H1 (cell line): ENCODE data around the gene MAK. TPM values are rescaled to one million over a fixed set of nuclear protein-coding genes. Genes with fewer than 3 reads are reported as not detected.

Experiments used
- CTCF ChIA-PET: fragments of 300-600 bp; sonication (Branson Sonifier 250); formaldehyde crosslinking; loops from one replicate; lab custom pipeline; 2021; ENCODE audit not compliant: partially characterized antibody; lab: Charles Lee
- POLR2A ChIA-PET: fragments of 300-600 bp; sonication (Branson Sonifier 250); formaldehyde crosslinking; loops from one replicate; lab custom pipeline; 2021; ENCODE audit warnings: inconsistent platforms; ENCODE audit not compliant: partially characterized antibody; lab: Charles Lee
- DNase-seq, 2 experiments: peaks; one replicate each; pipeline versions ENCODE4 v3.0.0 to v3.0.0-alpha.2; 2010 to 2022; ENCODE audit warnings: low spot score in 2 of 2, low read depth in 1 of 2, mixed read lengths in 1 of 2
- FAIRE-seq: peaks from 2 replicates; lab custom pipeline; 2011; peaks lifted over from hg19 to GRCh38; lab: Jason Lieb, UNC
- H2AFZ ChIP-seq: 2 replicates; pipeline ENCODE4 v1.8.1; 2012; ENCODE audit warnings: low read length, inconsistent platforms
- H2AK5ac ChIP-seq: 2 replicates; pipeline ENCODE4 v1.6.1; 2013; ENCODE audit warnings: low read depth, low read length
- H2BK120ac ChIP-seq: replicated peaks from 2 replicates; pipeline ENCODE3; 2013; ENCODE audit warnings: low read depth, low read length, inconsistent platforms
- H2BK12ac ChIP-seq: 2 replicates; pipeline ENCODE4 v1.6.1; 2013; ENCODE audit warnings: low read depth, low read length
- H2BK15ac ChIP-seq: 2 replicates; pipeline ENCODE4 v1.6.1; 2013; ENCODE audit warnings: low read length
- H2BK20ac ChIP-seq: 2 replicates; pipeline ENCODE4 v1.6.1; 2013; ENCODE audit warnings: low read length
- H2BK5ac ChIP-seq: 2 replicates; pipeline ENCODE4 v1.6.1; 2013; ENCODE audit warnings: low read depth, low read length
- H3K14ac ChIP-seq: 2 replicates; pipeline ENCODE4 v1.6.1; 2013; ENCODE audit warnings: inconsistent platforms; ENCODE audit not compliant: insufficient read length
- H3K18ac ChIP-seq: 2 replicates; pipeline ENCODE4 v1.6.1; 2013; ENCODE audit warnings: low read length; ENCODE audit errors: extremely low read depth
- H3K23ac ChIP-seq: 2 replicates; pipeline ENCODE4 v1.6.1; 2013; ENCODE audit warnings: inconsistent platforms; ENCODE audit not compliant: insufficient read length
- H3K23me2 ChIP-seq: 2 replicates; pipeline ENCODE4 v1.6.1; 2013; ENCODE audit warnings: low read depth, low read length
- H3K27ac ChIP-seq: 2 replicates; pipeline ENCODE4 v1.6.1; 2011; ENCODE audit warnings: low read depth, low read length, inconsistent platforms
- H3K27me3 ChIP-seq, 4 experiments: replicated peaks in 1 of 4; 1 replicate in 1 of 4; 2 replicates in 3 of 4; pipeline versions ENCODE4 v1.6.1 to v1.8.1; 2011 to 2013; ENCODE audit warnings: low read length in 3 of 4, mild to moderate bottlenecking in 3 of 4, inconsistent platforms in 2 of 4, mixed read lengths in 2 of 4, moderate library complexity in 1 of 4; ENCODE audit not compliant: control insufficient read depth in 3 of 4, insufficient read depth in 3 of 4; ENCODE audit errors: extremely low read depth in 1 of 4
- H3K36me3 ChIP-seq, 4 experiments: 2 replicates each; pipeline versions ENCODE4 v1.6.1 to v1.8.1; 2011 to 2013; ENCODE audit warnings: mild to moderate bottlenecking in 4 of 4, low read length in 3 of 4, moderate library complexity in 2 of 4, control low read depth in 1 of 4, inconsistent platforms in 1 of 4; ENCODE audit not compliant: insufficient read depth in 4 of 4, control insufficient read depth in 2 of 4
- H3K4ac ChIP-seq: replicated peaks from 2 replicates; pipeline ENCODE3; 2013; ENCODE audit warnings: low read length, low read depth, mixed read lengths, inconsistent platforms; ENCODE audit not compliant: insufficient read length
- H3K4me1 ChIP-seq, 4 experiments: replicated peaks in 1 of 4; 1 replicate in 1 of 4; 2 replicates in 3 of 4; pipeline versions ENCODE4 v1.6.1 to v1.8.1; 2011 to 2013; ENCODE audit warnings: low read length in 3 of 4, inconsistent platforms in 2 of 4, mixed read lengths in 1 of 4; ENCODE audit not compliant: insufficient read depth in 4 of 4, control insufficient read depth in 3 of 4
- H3K4me2 ChIP-seq, 2 experiments: 2 replicates each; pipeline versions ENCODE4 v1.6.1 to v1.8.1; 2011 to 2013; ENCODE audit warnings: low read depth in 2 of 2, low read length in 2 of 2, control low read depth in 1 of 2, inconsistent platforms in 1 of 2, mild to moderate bottlenecking in 1 of 2; ENCODE audit not compliant: insufficient read depth in 1 of 2
- H3K4me3 ChIP-seq, 4 experiments: fragments of 200-600, 300-600 bp in 1 of 4; sonication (generic), shearing (Covaris generic), sonication (Bioruptor Twin) in 1 of 4; 2 replicates each; pipeline versions ENCODE4 v1.5.1 to v1.8.1; 2011 to 2016; ENCODE audit warnings: low read length in 4 of 4, low read depth in 3 of 4, control low read depth in 2 of 4, inconsistent platforms in 2 of 4, mild to moderate bottlenecking in 2 of 4, mixed read lengths in 1 of 4, moderate library complexity in 1 of 4; ENCODE audit not compliant: insufficient read depth in 2 of 4; ENCODE audit errors: extremely low read depth in 1 of 4
- H3K56ac ChIP-seq: replicated peaks from 2 replicates; pipeline ENCODE3; 2013; ENCODE audit warnings: low read depth, mild to moderate bottlenecking, mixed read lengths, low read length, inconsistent platforms; ENCODE audit not compliant: insufficient read length
- H3K79me1 ChIP-seq: 2 replicates; pipeline ENCODE4 v1.6.1; 2013; ENCODE audit warnings: low read depth, low read length, control low read depth
- H3K79me2 ChIP-seq, 2 experiments: 2 replicates each; pipeline versions ENCODE4 v1.6.1 to v1.8.1; 2012 to 2013; ENCODE audit warnings: low read length in 2 of 2, mild to moderate bottlenecking in 2 of 2, inconsistent platforms in 1 of 2; ENCODE audit not compliant: insufficient read depth in 2 of 2, control insufficient read depth in 1 of 2
- H3K9ac ChIP-seq, 4 experiments: replicated peaks in 1 of 4; 1 replicate in 1 of 4; 2 replicates in 3 of 4; pipeline versions ENCODE4 v1.6.1 to v1.8.1; 2011 to 2013; ENCODE audit warnings: low read depth in 3 of 4, low read length in 3 of 4, control low read depth in 2 of 4, mild to moderate bottlenecking in 2 of 4, moderate library complexity in 2 of 4, inconsistent platforms in 1 of 4; ENCODE audit errors: extremely low read depth in 1 of 4
- H3K9me3 ChIP-seq, 2 experiments: 2 replicates each; pipeline versions ENCODE4 v1.6.1 to v1.8.1; 2012 to 2013; ENCODE audit warnings: mild to moderate bottlenecking in 2 of 2, moderate library complexity in 2 of 2, control low read depth in 1 of 2, inconsistent platforms in 1 of 2, low read depth in 1 of 2, low read length in 1 of 2, mixed read lengths in 1 of 2; ENCODE audit not compliant: insufficient read depth in 2 of 2
- H4K20me1 ChIP-seq, 2 experiments: replicated peaks in 1 of 2; 2 replicates each; pipeline versions ENCODE3 to v1.8.1; 2011 to 2013; ENCODE audit warnings: inconsistent platforms in 2 of 2, low read length in 2 of 2, mild to moderate bottlenecking in 1 of 2; ENCODE audit not compliant: insufficient read depth in 2 of 2, control insufficient read depth in 1 of 2
- H4K5ac ChIP-seq: 2 replicates; pipeline ENCODE4 v1.6.1; 2013; ENCODE audit warnings: low read length, low read depth, mixed read lengths, inconsistent platforms; ENCODE audit not compliant: insufficient read length
- H4K8ac ChIP-seq: 2 replicates; pipeline ENCODE4 v1.8.0; 2013; ENCODE audit warnings: mild to moderate bottlenecking, moderate library complexity, low read length, inconsistent platforms; ENCODE audit not compliant: insufficient read depth; ENCODE audit errors: extremely low read depth
- H4K91ac ChIP-seq: replicated peaks from 2 replicates; pipeline ENCODE3; 2013; ENCODE audit warnings: low read length, mixed read lengths, inconsistent platforms; ENCODE audit not compliant: insufficient read length
- ASH2L ChIP-seq: fragments of 200-600, 300-600 bp; sonication (generic); IDR thresholded peaks from one replicate; pipeline ENCODE4 v1.7.1; 2017; ENCODE audit warnings: low read length
- CBX8 ChIP-seq: fragments of 300-800, 300-1000 bp; sonication (generic); IDR thresholded peaks from 2 replicates; pipeline ENCODE4 v1.7.1; 2016; ENCODE audit warnings: low read depth, low read length, borderline replicate concordance
- CHD1 ChIP-seq: IDR thresholded peaks from 2 replicates; pipeline ENCODE4 v1.6.1; 2012; ENCODE audit warnings: low read depth, low read length, improper control_type of control experiment
- EP300 ChIP-seq, 2 experiments: IDR thresholded peaks; 1 replicate in 1 of 2; 2 replicates in 1 of 2; pipeline ENCODE4 v1.6.1; 2011 to 2012; ENCODE audit warnings: low read depth in 2 of 2, low read length in 2 of 2, mild to moderate bottlenecking in 2 of 2, borderline replicate concordance in 1 of 2, inconsistent platforms in 1 of 2, moderate library complexity in 1 of 2
- GTF2F1 ChIP-seq: IDR thresholded peaks from 2 replicates; pipeline ENCODE4 v1.6.1; 2012; ENCODE audit warnings: low read depth, low read length, improper control_type of control experiment, borderline replicate concordance
- POLR2A ChIP-seq, 2 experiments: IDR thresholded peaks; 1 replicate in 1 of 2; 2 replicates in 1 of 2; pipeline ENCODE4 v1.6.1; 2011; ENCODE audit warnings: low read depth in 2 of 2, low read length in 2 of 2, mild to moderate bottlenecking in 2 of 2; ENCODE audit errors: control extremely low read depth in 1 of 2
- RFX5 ChIP-seq: IDR thresholded peaks from 2 replicates; pipeline ENCODE4 v1.6.1; 2011; ENCODE audit warnings: low read depth, low read length, improper control_type of control experiment, borderline replicate concordance
- RNF2 ChIP-seq: fragments of 200-900, 300-1000 bp; sonication (generic); IDR thresholded peaks from 2 replicates; pipeline ENCODE4 v1.7.1; 2016; ENCODE audit warnings: borderline replicate concordance, low read depth, mild to moderate bottlenecking, antibody characterized with exemption, low read length; ENCODE audit not compliant: poor library complexity, severe bottlenecking; ENCODE audit errors: missing control alignments
- SUZ12 ChIP-seq: fragments of 200-600 bp; sonication (generic); IDR thresholded peaks from 2 replicates; pipeline ENCODE4 v1.6.1; 2012; ENCODE audit warnings: mild to moderate bottlenecking, inconsistent platforms, low read length, moderate library complexity, mixed read lengths
- YY1 ChIP-seq: IDR thresholded peaks from 2 replicates; pipeline ENCODE4 v1.6.1; 2011; ENCODE audit warnings: low read depth, mild to moderate bottlenecking, low read length
- WGBS, 2 experiments: shearing (Covaris generic) in 1 of 2; methylation state at CpG; one replicate each; pipeline versions ENCODE4 v1.1.6 to v1.1.7; 2013 to 2015; ENCODE audit warnings: low lambda C conversion rate in 2 of 2, mixed read lengths in 2 of 2, inconsistent platforms in 1 of 2, low coverage in 1 of 2, missing lambda C conversion rate in 1 of 2; ENCODE audit not compliant: insufficient replicate concordance in 2 of 2, insufficient coverage in 1 of 2, insufficient read length in 1 of 2; ENCODE audit errors: extremely low coverage in 1 of 2, missing lambda C conversion rate in 1 of 2; 5-methylcytosine and 5-hydroxymethylcytosine counted together
- polyA plus RNA-seq, 7 experiments: library from polyadenylated mRNA; depleted of rRNA in 3 of 7; stranded (reverse) in 5 of 7; unstranded in 2 of 7; fragments of >200 nt in 5 of 7; fragments of 200-250 nt in 2 of 7; gene quantifications; 1 replicate in 5 of 7; 2 replicates in 1 of 7; 4 replicates in 1 of 7; pipeline versions ENCODE4 v1.2.1 to v1.2.3, GENCODE V29; 2011 to 2013; ENCODE audit warnings: missing spikeins in 2 of 7, mixed read lengths in 2 of 7
- total RNA-seq: library from RNA; stranded (reverse); fragmentation: NEBNext Ultra II Directional; extraction: Animal tissue kit (Norgen Biotek cat#: 25700); gene quantifications from 2 replicates; pipeline ENCODE4 v1.2.1, GENCODE V29; 2021
- TF ChIP-seq, protein P1 (sequence below): IDR thresholded peaks from 2 replicates; pipeline ENCODE4 v1.6.1; 2012; ENCODE audit warnings: inconsistent platforms

The MAK gene
- total and polyA plus RNA-seq, 2 of the 8 experiments (the other 6 are each of a cell fraction or from before 2014, with no cell fraction given) = 0.08 to 0.37 TPM

DNA sequence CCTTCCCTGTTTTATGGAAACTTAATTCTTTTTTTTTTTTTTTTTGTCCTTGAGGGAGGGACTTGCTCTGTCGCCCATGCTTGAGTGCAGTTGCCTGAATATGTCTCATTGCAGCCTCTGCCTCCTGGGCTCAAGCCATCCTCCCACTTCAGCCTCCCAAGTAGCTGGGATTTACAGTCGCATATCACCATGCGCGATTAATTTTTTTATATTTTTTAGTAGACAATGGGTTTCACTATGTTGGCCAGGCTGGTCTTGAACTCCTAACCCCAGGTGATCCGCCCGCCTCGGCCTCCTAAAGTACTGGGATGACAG, 114.8 kb downstream of the MAK start:
- Histone ChIP-seq H2BK20ac (no peak overlapping the region), H3K23ac (no peak overlapping the region), H3K56ac (peak overlapping the region; percentile 24), H3K36me3 (peaks cover 3 to 24% (median 9%) of the 10 kb centered on the region in 4 experiments; a peak in 5 of 8 replicates), H4K8ac (no peak overlapping the region), H3K9ac (peak overlapping the region; percentile 78 to 92 (median 82)), H3K4me1 (peaks cover 0 to 12% (median 4%) of the 10 kb centered on the region in 4 experiments; a peak in 3 of 7 replicates), H3K14ac (no peak overlapping the region), H2BK15ac (no peak overlapping the region), H2AFZ (0 out of 2 replicates have a peak overlapping the region, but pooled peaks have one; percentile 48), H3K4me2 (peak overlapping the region; percentile 79 to 95), H2BK120ac (no peak overlapping the region), H3K9me3 (peaks cover 0 to 9% of the 10 kb centered on the region in 2 experiments; a peak in 3 of 4 replicates), H3K18ac (peak overlapping the region; percentile 97; the same call in 1 of the 2 replicates), H2BK5ac (0 out of 2 replicates have a peak overlapping the region, but pooled peaks have one; percentile 8), H2AK5ac (no peak overlapping the region), H4K5ac (peak overlapping the region; percentile 34), H3K23me2 (peaks cover 4% of the 10 kb centered on the region; the same call in 1 of the 2 replicates), H3K27ac (peak overlapping the region; percentile 65; the same call in 1 of the 2 replicates), H3K79me1 (peaks cover 8% of the 10 kb centered on the region; the same call in 1 of the 2 replicates), H4K20me1 (no peaks in the 10 kb centered on the region), H3K79me2 (peaks cover 8 to 18% of the 10 kb centered on the region in 2 experiments; a peak in 3 of 4 replicates), H3K4me3 (peak overlapping the region; percentile 80 to 91 (median 88)), H3K27me3 (no peaks in the 10 kb centered on the region), H2BK12ac (0 out of 2 replicates have a peak overlapping the region, but pooled peaks have one; percentile 27), H3K4ac (peak overlapping the region; percentile 60), H4K91ac (no peak overlapping the region)
- ChIA-PET POLR2A (interaction anchor here (1.2 to 6.9 kb wide), 7 partner anchors 10 to 72 kb away, joined by 3 to 39 read pairs (median 7); partner anchors contain the start of genes C6orf52, PAK1IP1 and TMEM14B), CTCF (interaction anchor here (1.0 to 2.2 kb wide), 7 partner anchors 10 to 245 kb away, joined by 3 to 9 read pairs (median 4); partner anchors contain the start of gene TMEM14B)
- no peak for FAIRE-seq
- DNase-seq = no peak
- 59% methylated on average over 7 of the region's 7 CpGs; no CpG with 5 or more reads in 1 of the 2 experiments for WGBS, 2 experiments
- TF ChIP-seq CBX8 (no peak), SUZ12 (no peak), GTF2F1 (no peak), RFX5 (no peak), YY1 (no peak), RNF2 (no peak), EP300 (IDR thresholded peaks at IDR 0.05; ENCODE audit: borderline replicate concordance in 1 of 2, low read depth in 2 of 2, low read length in 2 of 2) (no peak), ASH2L (no peak), CHD1 (no peak), POLR2A (IDR thresholded peaks at IDR 0.05; ENCODE audit: control extremely low read depth in 1 of 2, low read depth in 2 of 2, low read length in 2 of 2) (no peak)
- TF ChIP-seq, protein P1, sequence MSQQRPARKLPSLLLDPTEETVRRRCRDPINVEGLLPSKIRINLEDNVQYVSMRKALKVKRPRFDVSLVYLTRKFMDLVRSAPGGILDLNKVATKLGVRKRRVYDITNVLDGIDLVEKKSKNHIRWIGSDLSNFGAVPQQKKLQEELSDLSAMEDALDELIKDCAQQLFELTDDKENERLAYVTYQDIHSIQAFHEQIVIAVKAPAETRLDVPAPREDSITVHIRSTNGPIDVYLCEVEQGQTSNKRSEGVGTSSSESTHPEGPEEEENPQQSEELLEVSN = no peak
